Right lobe of liver (tissue), 6 donors: Measurements from ENCODE around the gene SDR42E2. TPM values are rescaled to one million over a fixed set of nuclear protein-coding genes. Genes with fewer than 3 reads are reported as not detected.

Experiments used
- ATAC-seq, 4 donors: fragments of 200-7000 bp; cut with Tn5 transposase; one replicate each; pipeline ENCODE4 v1.9.1; 2020; ENCODE audit warnings: mild to moderate bottlenecking in 4 of 4, moderate library complexity in 4 of 4
- DNase-seq, 3 donors: peaks; one replicate each; pipeline ENCODE4 v3.0.0-alpha.2; 2020
- H3K27ac ChIP-seq, 3 donors: fragments of 200-600 bp; one replicate each; pipeline ENCODE4 v1.8.0; 2022
- H3K27me3 ChIP-seq, 2 donors: fragments of 200-600 bp; one replicate each; pipeline ENCODE4 v1.8.0; 2022
- H3K36me3 ChIP-seq, 4 donors: fragments of 200-600 bp; sonication (generic) in 1 of 4; one replicate each; pipeline versions ENCODE4 v1.5.1 to v1.8.0; 2017 to 2022; ENCODE audit warnings: control low read depth in 1 of 4
- H3K4me1 ChIP-seq, 4 donors: fragments of 200-600 bp; sonication (generic) in 1 of 4; one replicate each; pipeline versions ENCODE4 v1.5.1 to v1.8.0; 2017 to 2022; ENCODE audit warnings: control low read depth in 1 of 4
- H3K4me3 ChIP-seq, 3 donors: fragments of 200-600 bp; one replicate each; pipeline ENCODE4 v1.8.0; 2022
- H3K9me3 ChIP-seq, 4 donors: fragments of 200-600 bp; sonication (generic) in 1 of 4; one replicate each; pipeline versions ENCODE4 v1.5.1 to v1.8.0; 2017 to 2022; ENCODE audit warnings: control low read depth in 1 of 4
- CTCF ChIP-seq, 4 donors: fragments of 200-600 bp in 3 of 4; fragments of 450-650 bp in 1 of 4; IDR thresholded peaks; one replicate each; pipeline versions ENCODE4 v1.5.1 to v1.8.0; 2016 to 2022; ENCODE audit warnings: antibody characterized with exemption in 4 of 4, mild to moderate bottlenecking in 2 of 4
- POLR2A ChIP-seq: fragments of 450-650 bp; IDR thresholded peaks from one replicate; pipeline ENCODE4 v1.6.1; 2017; ENCODE audit warnings: antibody characterized with exemption, mild to moderate bottlenecking
- WGBS: methylation state at CpG from one replicate; pipeline ENCODE4 v1.1.6; 2018; ENCODE audit warnings: low coverage, low lambda C conversion rate; ENCODE audit not compliant: insufficient coverage; ENCODE audit errors: missing lambda C conversion rate; 5-methylcytosine and 5-hydroxymethylcytosine counted together
- intact Hi-C, 2 donors: fragments of 100-400 bp; cut with DNase I; formaldehyde crosslinking; loops; one replicate each; pipeline versions ENCODE4 v1.11.2 to v1.14.1; 2022
- total RNA-seq, 6 experiments: library from RNA; depleted of rRNA in 2 of 6; stranded (reverse); fragments of >200 nt in 2 of 6; fragmentation: NEBNext Ultra II Directional in 3 of 6; extraction: Animal tissue kit (Norgen Biotek cat#: 25700) in 3 of 6; gene quantifications; one replicate each; pipeline versions ENCODE4 v1.1.0 to v1.2.4, GENCODE V29; 2016 to 2023
- donor health status: DM: no; HTN: yes; CAD: no.
- donor health status: DM: no; HTN: no; CAD: no.
- donor health status: DM: no; HTN: no; CAD: no.
- donor health status: DM: no; HTN: yes; CAD: no.
- donor health status: DM: no; HTN: yes; CAD: no.

SDR42E2 gene
- total RNA-seq, 6 experiments from 2014 or later: not detected

GRCh38 chr16:22203091-22203490, 40.8 kb downstream of the SDR42E2 start:
- ATAC-seq (no peak), DNase-seq (no peak)
- Histone ChIP-seq H3K27ac (no peak overlapping the region), H3K36me3 (no peaks in the 10 kb centered on the region), H3K27me3 (no peaks in the 10 kb centered on the region), H3K9me3 (no peaks in the 10 kb centered on the region), H3K4me1 (peaks cover 0 to 13% (median 4%) of the 10 kb centered on the region in 4 donors), H3K4me3 (no peak overlapping the region)
- TF ChIP-seq CTCF (IDR thresholded peaks at IDR 0.05) (no peak), POLR2A (no peak)
- intact Hi-C loops: loop anchor here in 1 of 2 donors (5.0 kb wide), 1 partner anchor 94 kb away; the partner anchor contains the start of gene POLR3E
- 76% methylated on average over 3 of the region's 5 CpGs for WGBS

GRCh38 chr16:22204091-22204655, 41.9 kb downstream of the SDR42E2 start:
- no peaks in the 10 kb centered on the region for H3K9me3 ChIP-seq
- H3K36me3 ChIP-seq: no peaks in the 10 kb centered on the region
- H3K27me3 ChIP-seq: no peaks in the 10 kb centered on the region
- intact Hi-C loops: loop anchor here in 1 of 2 donors (5.0 kb wide), 1 partner anchor 93 kb away; the partner anchor contains the start of gene POLR3E
- ATAC-seq (no peak), DNase-seq (no peak)
- no peak overlapping the region for H3K27ac ChIP-seq
- no peak for TF ChIP-seq POLR2A
- no peak for TF ChIP-seq CTCF (IDR thresholded peaks at IDR 0.05)
- 100% methylated on average over 2 of the region's 2 CpGs for WGBS
- H3K4me1 ChIP-seq: peaks cover 0 to 13% (median 4%) of the 10 kb centered on the region in 4 donors
- no peak overlapping the region for H3K4me3 ChIP-seq

- ATAC-seq: no peak
- no peak for DNase-seq
- Histone ChIP-seq H3K4me3 (peak overlapping the region; percentile 92 to 96 (median 95)), H3K27me3 (no peaks in the 10 kb centered on the region), H3K4me1 (peaks cover 0 to 13% (median 4%) of the 10 kb centered on the region in 4 donors), H3K36me3 (no peaks in the 10 kb centered on the region), H3K9me3 (no peaks in the 10 kb centered on the region), H3K27ac (peak overlapping the region; percentile 17 to 84 (median 33))
- TF ChIP-seq POLR2A (no peak), CTCF (IDR thresholded peaks at IDR 0.05) (no peak)
- intact Hi-C loops: no loop called here
- 3% methylated on average over 11 of the region's 11 CpGs for WGBS
These were observed 43.3 kb downstream of the SDR42E2 start for GRCh38 chr16:22205577-22206012.

GRCh38 chr16:22206013-22206841, 43.9 kb downstream of the SDR42E2 start, which contains the start of gene EEF2K:
TSS of gene EEF2K (plus strand) at chr16:22206278. CDS start at chr16:22225730, 19,452 bp downstream.
- ATAC-seq: peak; percentile 89 to 96 (median 92)
- Histone ChIP-seq H3K27me3 (no peaks in the 10 kb centered on the region), H3K36me3 (no peaks in the 10 kb centered on the region), H3K4me1 (peaks cover 0 to 13% (median 4%) of the 10 kb centered on the region in 4 donors), H3K27ac (peak within 1 kb of the TSS; percentile 33 to 84 (median 74)), H3K4me3 (peak within 1 kb of the TSS; percentile 92 to 96 (median 95)), H3K9me3 (no peaks in the 10 kb centered on the region)
- WGBS: under 1% methylated on average over 32 of the region's 74 CpGs
- peak; percentile 93 to 94 (median 94) for DNase-seq
- intact Hi-C loops: no loop called here
- TF ChIP-seq POLR2A: peak; percentile 42
- TF ChIP-seq CTCF (IDR thresholded peaks at IDR 0.05): peak; percentile 81 to 89 (median 86)
